Smooth muscle cell of the coronary artery (primary cell): ENCODE results near the gene PWWP3B. TPM values are rescaled to one million over a fixed set of nuclear protein-coding genes. Genes with fewer than 3 reads are reported as not detected.

Source experiments
- total RNA-seq: library from RNA; depleted of rRNA; stranded (reverse); fragments of >200 nt; gene quantifications from 2 replicates; pipeline ENCODE4 v1.2.3, GENCODE V29; 2014; ENCODE audit warnings: low replicate concordance

Gene PWWP3B
- under 0.01 and 0.12 TPM in 2 replicates for total RNA-seq

DNA sequence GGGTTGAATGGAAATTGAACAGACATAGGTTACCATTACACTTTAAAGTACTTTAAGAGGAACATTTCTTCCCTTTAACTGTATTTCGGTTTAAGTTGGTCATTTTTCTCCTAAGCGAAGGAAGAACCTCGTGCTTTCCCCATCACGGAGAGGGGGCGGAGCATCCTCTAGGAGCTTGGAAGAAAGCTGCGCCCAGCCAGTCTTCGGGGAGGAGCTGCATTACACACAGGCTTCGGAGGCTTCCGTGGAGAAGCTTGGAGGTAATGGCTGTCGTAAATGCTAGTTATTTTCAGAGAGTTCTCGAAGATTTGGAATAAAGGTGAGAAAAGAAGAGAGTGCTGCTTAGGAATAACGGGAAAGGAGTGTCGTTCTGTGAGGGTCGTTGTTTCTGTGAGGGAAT lies at the start of gene PWWP3B:
TSS of gene PWWP3B (plus strand) at position 199 of the 400 bp plus-strand sequence. CDS start 37,128 bp downstream, outside the sequence.

Other genes with a start within 250 kb of the PWWP3B start
- gene SERPINA7, start 129.6 kb upstream of the PWWP3B start, total RNA-seq = not detected in 2 replicates